NCI-H345 treated with DMSO at 0.1 percent for 48 hours (cell line): Measurements from ENCODE around the gene HIF3A.
A peak's percentile ranks its signal among the peaks of the same experiment; 100 is the strongest.
"Not testable (repeated sequence)": the region's sequence is repeated elsewhere in the genome, so short reads cannot be mapped to it uniquely, and the experiment has no call there.

Experiments
- DNase-seq: peaks from one replicate; lab custom pipeline; 2025; ENCODE audit not compliant: unreplicated experiment; lab: John Stamatoyannopoulos, UW

The HIF3A gene

DNA sequence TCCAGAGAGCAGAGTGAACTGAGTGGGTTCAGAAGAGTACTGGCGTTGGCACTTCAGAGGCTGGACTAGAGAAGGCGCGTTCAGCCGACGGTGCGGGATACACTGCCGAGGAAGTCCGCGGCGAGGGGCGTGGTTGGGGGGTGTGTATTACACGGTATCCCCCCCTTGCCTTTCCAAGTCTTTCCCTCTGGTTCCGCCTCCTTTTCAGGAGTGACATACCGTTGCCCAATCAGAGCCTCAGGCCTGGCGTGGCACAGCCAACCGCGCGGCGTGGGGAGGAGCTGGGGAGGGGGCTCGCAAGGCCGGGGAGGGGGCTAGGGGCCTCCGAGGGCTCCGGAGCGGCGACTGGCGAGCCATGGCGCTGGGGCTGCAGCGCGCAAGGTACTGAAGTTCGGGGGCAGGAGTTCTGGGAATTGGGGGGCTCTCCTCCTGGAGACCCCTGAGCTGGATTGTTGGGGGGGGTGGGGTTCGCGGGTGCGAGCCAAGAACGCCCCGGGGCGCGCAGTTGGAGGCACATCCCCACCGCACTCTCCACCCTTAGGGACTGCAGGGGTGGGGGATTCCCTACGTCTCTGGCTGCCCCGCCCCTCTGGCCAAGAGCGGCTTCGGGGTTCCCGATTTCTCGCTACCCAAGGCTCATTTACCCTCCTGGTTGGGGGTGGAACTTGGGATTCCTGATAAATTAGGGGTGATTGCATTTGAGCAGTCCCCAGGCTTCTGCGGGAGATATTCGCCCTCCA lies at the start of gene HIF3A:
TSS of gene HIF3A (plus strand) at position 321 of the 740 bp plus-strand sequence. CDS start at position 356, 35 bp downstream.
- DNase-seq = peak; percentile 46

DNA sequence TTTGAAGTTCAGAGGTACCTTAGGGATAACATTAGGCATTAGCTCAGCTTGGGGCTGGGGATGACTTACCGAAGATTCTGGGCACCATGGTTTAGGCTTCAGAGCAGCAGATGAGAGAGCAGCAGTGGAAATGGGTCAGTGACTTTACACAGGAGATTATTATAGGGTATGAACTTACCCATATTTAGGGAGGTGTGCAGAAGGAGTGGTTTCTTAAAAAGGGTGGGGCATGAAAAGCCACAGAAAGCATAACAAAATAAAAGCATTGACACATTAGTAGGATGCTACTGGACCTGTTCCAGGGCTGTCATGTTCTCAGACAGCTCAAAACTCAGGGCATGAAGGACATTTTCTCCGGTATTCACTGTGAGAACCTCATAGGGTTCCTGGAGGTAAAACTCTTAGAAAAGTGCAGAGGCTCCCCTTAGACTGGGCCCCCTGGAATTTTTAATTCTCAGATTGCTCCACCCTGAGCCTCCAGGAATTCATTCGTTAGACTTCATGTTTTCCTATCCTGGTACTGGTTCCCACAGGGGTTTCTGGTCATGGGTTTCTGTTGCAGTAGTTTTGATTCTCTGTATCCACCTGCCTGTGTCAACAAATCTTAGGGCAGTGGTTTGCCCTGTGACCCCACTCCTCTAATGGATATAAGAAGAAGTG lies 46.6 kb upstream of the HIF3A start:
- DNase-seq = no peak

DNA sequence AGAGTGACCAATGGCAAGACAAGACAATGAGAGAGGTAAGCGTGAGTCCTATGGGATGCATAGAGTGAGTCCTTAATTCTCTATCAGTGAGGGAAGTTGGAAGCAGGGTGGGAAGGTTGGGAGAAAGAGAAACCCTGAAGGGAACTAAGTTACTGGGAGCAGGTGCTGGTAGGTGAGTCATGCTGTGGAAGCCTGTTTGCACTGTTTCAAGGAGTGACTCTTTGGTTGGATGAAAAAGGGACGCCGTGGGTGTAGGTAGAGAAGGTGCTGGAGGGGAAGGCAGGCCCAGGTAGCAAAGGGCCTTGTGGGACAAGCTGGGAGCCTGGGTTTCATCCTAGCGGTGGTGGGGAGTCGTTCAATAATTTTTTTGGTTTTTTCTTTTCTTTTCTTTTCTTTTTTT lies 45.4 kb upstream of the HIF3A start:
- DNase-seq = no peak

DNA sequence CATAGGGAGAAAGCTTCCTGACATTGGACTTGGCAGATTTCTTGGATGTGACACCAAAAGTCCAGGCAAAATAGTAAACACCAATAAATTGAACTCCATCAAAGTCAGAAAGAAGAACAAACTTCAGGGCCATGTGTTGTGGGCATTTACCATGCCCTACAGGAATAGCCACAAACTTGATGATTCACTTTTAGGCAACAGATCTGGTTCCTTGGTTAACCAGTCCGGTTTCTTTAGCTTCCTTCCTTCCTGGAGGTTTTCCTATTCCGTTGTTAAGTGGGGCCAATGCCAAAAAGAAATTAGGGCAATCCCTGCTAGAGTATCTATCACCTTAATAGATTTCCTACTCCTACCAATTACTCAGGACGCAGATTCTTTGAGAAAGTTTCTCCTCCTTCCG lies 42.1 kb upstream of the HIF3A start:
- DNase-seq = no peak

DNA sequence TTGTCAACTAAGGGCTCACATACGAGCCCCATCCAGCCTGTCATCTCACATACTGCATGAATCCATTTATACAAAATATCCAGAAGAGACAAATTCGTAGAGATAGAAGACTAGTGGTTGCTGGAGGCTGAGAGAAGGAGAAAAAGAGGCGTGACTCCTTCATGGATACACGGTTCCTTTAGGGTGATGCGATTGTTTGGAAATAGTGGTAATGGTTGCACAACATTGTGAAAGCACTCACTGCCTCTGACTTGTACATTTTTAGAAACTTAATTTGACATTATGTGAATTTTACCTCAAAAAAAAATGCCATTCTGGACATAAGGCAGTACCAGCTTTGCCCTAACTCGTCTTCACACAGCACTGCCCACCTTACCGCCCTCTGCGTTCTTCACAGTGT lies 40.0 kb upstream of the HIF3A start:
- no peak for DNase-seq

DNA sequence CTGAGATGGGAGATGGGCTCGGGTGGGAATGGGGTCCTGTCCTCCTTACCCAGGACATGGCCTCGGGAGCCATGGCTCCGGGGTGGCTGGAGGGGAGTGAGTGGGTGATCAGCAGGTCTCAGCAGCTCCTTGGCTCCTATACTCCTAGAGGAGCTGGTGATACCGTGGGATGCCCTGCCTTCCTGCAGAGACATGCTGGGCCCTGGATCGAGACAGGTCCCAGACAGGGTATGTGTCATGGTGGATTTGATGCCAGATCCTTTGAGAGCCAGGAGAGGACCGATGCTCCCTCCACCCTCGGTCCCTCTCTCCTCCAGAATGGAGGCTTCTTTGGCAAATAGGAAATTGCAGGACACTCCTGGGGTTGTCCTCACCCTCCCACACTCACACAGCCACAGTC lies 35.3 kb upstream of the HIF3A start:
- not testable (repeated sequence) for DNase-seq

DNA sequence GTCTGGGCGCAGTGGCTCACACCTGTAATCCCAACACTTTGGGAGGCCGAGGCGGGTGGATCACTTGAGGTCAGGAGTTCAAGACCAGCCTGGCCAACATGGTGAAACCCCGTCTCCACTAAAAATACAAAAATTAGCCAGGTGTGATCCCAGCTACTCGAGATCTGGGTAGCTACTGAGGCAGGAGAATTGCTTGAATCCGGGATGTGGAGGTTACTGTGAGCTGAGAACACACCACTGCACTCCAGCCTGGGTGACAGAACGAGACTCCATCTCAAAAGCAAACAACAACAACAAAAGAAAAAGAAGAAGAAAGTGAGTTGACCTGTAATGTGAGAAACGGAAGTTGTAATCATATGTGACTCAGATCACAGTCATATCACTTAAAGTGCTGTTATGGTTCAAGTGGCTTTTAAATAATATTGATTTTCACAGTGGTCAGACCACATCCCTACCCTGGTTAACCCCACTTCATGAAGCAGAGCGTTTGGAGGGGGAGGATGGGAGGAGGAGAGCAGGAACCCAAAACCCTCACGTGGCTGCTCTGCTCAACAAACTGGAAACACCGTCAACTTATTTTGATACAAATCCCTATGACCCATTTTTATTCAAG lies 34.1 kb upstream of the HIF3A start:
- DNase-seq = not testable (repeated sequence)

DNA sequence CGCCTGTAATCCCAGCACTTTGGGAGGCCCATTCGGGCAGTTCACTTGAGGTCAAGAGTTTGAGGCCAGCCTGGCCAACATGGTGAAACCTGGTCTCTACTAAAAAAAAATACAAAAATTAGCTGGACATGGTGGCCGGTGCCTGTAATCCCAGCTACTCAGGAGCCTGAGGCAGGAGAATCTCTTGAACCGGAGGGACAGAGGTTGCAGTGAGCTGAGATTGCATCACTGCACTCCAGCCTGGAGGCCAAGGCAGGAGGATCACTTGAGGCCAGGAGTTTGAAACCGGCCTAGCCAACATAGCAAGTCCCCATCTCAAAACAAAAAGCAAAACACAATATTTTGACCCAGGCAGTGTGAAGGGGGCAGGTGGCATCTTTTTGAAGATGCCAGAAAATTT lies 32.0 kb upstream of the HIF3A start:
- DNase-seq = not testable (repeated sequence)

DNA sequence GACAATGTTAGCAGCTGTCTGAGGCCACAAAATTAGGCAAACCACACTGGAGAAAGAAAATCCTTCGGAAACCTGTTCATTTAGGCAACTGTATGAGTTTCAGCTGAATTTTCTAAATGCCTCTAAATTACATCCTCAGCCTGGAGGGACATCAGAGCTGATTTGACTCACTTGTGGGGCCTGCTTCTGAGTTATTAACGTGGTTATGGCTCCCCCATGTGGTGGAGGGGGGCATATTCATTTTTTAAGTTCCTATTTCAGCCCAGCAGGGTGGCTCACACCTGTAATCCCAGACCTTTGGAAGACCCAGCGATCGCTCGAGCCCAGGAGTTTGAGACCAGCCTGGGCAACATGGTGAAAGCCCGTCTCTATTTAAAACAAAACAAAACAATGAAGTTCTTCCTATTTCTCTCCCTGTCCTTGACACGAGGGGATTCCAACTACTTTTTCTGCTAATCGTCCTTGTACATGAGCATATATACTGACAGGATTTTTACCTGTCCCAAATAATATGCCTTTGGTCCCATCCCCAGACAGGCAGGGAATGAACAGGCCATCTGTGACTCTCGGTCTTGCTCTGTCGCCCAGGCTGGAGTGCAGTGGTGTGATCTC lies 31.5 kb upstream of the HIF3A start:
- peak; percentile 14 for DNase-seq

DNA sequence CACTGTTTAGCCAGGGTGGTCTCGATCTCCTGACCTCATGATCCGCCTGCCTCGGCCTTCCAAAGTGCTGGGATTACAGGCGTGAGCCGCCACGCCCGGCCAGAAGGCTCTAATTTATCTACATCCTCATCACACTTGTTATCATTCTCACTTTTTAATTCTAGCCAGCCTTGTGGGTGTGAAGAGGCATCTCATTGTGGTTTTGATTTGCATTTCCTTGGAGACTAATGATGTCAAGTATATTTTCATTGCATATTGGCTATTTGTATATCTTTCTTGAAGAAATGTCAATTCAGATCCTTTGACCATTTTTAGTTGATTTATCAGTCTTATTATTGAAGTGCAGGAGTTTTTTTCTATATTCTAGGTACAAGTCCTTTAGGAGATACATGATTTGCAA lies 27.7 kb upstream of the HIF3A start:
- no peak for DNase-seq

DNA sequence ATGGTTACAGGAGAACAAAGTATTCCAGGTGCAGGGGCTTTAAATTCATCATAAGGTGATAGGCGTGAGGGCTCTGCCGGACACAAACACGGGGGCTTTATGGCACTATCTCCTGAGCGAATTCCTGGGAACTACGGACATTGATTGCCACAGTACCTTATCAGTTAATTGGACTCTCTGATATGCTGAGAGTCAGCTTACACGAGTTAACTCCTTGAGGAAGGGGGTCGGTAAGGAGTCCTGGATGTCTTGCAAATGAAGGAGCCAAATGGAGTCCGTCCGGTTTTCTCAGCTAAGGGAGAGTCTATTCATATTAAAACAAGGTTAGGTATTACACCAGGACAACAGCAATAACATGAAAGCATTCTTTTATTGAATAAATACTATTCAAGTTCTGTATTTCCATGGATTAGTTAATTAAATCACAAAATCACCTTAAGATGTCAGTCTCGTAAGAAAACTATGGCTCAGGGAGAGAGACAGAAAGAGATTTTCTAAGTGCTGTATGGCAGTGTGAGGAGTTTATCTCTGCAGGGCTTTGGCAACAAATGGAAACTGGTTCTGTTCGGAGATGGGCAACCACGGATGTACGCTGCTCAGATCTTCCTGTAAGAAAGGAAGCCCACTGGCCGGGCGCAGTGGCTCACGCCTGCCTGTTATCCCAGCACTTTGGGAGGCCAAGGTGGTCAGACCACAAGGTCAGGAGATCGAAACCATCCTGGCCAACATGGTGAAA lies 26.2 kb upstream of the HIF3A start:
- no peak for DNase-seq

DNA sequence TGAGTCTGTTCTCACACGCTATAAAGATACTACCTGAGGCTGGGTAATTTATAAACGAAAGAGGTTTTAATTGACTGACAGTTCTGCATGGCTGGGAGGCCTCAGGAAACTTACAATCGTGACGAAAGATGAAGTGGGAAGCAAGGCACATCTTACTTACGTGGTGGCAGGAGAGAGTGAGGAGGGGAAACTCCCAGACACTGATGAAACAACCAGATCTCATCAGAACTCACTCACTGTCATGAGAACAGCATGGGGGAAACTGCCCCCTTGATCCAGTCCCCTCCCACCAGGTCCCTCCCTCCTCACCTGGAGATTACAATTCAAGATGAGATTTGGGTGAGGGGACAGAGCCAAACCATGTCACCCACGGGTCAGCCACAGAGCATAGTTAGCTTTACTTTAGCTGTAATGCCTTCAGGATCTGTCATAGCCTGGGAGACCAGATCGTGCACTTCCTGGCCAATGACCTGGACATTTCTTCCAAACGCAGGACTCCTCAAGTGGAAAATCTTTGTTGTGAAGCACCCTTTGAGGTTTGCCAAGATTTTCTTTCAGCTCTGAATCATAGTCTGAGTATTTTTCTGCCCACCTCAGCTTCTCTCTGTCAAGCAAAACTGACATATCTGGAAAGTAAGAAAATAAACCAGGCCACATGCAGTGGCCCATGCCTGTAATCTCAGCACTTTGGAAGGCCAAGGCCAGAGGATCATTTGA lies 25.2 kb upstream of the HIF3A start:
- no peak for DNase-seq

DNA sequence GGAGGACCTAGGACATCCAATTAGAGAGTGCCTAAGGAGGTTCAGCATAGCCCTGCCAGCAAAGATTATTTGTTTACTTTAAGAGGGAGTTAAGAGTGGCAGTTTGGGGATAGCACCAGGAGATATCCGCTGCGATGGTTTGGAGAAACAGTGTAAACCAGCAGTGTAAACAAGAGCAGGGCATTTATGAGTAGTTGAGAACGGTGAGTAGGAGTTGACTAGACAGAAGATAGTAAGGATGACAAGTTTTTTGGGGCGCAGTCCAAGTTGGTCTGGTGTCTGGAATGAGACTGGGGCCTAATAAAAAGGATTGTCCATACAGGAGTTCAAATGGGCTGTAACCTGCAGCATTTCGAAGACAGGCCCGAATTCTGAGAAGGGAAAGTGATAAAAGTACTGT lies 22.9 kb upstream of the HIF3A start:
- not testable (repeated sequence) for DNase-seq

DNA sequence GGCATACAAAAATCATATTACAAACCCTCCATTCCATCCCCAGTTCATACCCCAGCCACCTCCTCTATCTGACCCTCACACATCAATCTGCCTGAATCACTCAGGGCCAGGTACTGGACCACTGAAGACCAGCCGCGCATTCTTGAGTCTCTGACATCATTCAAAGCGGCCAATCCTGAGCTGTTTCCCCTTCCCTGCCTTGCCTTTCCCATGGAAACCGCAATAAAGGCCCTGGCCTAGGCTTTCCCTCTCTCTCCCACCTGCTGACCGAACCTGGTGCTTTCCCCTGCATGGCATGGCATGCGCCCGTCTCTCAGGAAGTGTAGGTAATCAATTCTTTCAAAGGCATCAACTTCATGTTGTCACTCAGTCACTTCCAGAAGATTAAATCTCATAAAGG lies 17.7 kb upstream of the HIF3A start:
- no peak for DNase-seq

DNA sequence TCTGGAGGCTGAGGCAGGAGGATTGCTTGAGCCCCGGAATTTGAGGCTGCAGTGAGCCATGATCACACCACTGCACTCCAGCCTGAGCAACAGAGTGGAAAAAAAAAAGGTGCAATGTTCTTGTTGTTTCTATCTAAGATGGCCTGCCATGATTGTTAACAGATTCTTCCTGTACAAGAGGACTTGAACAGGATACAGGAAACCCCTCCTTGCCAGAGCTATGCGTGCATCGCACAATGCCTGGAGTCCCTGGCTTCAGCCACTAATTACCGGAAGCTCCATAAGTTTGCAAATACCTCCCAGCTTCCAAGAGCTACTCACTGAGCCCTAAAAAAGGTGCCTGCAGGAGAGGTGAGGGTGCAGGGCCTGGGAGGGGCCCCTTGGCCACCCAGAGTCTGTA lies 13.1 kb upstream of the HIF3A start:
- DNase-seq = no peak

DNA sequence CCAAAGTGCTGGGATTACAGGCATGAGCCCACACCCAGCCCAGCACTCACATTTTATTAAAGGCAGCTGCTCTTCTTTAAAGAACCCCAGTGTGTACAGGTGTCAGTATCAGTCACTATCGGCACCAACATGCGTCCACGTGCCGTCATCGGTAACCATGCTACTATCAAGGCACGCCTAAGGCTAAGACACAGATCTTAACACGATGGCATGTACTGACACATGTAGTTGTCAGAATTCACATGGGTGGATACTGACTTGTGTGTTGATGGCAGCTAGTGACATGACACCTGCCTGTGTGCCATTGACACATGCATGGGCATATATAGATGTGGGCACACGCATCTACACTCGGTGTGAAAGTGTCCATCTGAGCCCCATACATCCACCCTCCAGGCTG lies 12.2 kb upstream of the HIF3A start:
- no peak for DNase-seq

DNA sequence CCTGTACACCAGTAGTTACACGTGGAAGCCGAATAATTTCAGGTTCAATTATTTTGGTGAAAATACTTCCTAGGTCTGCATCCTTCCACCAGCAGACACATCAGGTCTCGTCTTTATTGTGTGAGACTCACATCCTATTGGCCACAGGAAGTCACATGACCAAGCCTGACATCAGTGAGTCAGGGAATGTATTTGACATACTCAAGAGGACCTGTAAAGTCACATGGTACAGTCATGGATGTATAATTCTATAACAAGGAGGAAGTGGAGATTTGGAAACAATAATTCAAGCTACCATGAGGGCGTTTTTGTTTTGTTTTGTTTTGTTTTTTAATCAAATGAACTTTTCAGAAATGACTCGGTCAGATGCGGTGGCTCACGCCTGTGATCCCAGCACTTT lies 9.3 kb upstream of the HIF3A start:
- DNase-seq = no peak

DNA sequence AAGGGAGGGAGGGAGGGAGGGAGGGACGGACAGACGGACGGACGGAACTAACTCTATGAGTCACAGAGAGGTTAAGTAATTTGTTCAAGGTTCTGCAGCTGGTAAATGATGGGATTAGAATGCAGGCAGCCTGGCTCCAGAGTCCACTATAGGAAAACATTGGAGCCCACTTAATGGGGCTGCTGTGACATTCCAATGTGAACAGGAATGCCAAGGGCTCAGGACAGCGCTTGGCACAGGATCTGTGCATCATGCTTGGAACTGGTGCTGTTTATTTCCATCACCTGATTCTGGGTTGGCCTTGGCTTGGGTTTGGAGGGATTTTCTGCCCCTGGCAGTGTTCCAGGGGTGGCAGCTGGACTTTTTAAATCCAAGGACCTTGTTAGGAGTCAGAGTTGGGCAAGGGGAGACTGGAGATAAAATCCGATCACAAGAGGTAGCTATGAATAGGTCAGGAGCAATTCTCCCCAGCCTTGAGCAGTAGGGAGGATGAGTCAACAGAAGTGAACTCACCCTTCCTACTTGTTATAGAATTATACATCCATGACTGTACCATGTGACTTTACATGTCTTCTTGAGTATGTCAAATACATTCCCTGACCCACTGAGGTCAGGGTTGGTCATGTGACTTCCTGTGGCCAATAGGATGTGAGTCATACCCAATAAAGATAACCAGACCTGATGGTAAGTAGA lies 7.8 kb upstream of the HIF3A start:
- no peak for DNase-seq

DNA sequence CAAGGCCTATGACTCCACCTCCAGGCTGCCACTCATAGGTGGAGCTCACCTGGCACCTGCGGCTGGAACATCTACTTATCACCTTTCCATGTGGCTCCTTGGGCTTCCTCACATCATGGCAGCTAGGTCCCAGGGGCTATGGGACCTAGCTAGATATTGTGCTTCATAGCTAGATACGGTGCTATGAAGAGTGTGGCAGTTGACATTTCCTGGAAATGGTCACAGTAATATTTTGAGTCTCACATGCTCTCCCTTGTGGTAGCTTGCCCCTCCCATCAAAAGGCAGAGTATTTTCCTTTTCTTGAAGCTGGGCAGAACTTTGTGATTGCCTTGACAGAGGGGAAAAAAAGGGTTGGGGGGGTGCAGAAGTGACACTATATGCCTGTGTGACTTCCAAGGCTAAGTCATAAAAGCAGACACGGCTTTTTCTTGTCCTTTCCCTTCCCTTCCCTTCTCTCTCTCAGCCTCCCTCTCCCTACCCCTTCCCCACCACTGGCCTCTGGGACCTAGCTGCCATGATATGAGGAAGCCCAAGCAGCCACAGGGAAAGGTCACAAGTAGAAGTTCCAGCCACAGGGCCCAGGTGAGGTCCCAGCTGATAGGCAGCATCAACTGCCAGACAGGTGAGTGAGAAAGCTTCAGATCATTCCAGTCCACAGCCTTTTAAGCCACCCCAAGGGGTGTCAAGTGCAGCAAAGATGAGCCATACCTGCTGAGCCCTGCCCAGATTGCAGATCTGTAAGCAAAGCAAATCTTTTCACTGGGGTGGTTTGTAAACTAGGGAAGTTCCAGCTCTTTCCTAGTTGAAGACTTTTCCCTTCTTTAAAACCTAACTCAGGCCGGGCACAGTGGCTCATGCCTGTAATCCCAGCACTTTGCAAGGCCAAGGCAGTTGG lies 6.9 kb upstream of the HIF3A start:
- DNase-seq = no peak
